ENCODE results near the gene IRF8.

DNA sequence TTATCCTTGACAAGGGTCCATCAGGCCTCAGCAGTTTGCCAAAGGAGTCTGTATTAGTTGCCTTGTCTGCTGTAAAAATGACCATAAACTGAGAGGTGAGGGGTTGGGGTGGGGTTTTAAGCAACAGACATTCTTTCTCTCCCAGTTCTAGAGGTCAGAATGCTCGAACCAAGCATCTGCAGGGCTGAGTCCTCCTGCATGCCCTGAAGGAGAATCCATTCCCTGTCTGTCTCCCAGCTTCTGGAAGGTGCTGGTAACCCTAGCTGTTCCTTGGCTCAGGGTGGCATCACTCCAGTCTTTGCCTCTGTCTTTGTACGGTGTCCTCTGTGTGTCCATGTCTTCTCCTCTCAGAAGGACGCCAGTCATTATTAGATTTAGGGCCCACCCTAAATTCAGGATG lies 17.5 kb upstream of the IRF8 start:
- TF ChIP-seq, protein P1, sequence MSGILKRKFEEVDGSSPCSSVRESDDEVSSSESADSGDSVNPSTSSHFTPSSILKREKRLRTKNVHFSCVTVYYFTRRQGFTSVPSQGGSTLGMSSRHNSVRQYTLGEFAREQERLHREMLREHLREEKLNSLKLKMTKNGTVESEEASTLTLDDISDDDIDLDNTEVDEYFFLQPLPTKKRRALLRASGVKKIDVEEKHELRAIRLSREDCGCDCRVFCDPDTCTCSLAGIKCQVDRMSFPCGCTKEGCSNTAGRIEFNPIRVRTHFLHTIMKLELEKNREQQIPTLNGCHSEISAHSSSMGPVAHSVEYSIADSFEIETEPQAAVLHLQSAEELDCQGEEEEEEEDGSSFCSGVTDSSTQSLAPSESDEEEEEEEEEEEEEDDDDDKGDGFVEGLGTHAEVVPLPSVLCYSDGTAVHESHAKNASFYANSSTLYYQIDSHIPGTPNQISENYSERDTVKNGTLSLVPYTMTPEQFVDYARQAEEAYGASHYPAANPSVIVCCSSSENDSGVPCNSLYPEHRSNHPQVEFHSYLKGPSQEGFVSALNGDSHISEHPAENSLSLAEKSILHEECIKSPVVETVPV (CRISPR knock-in tag; IDR thresholded peaks at IDR 0.05): no peak
- TF ChIP-seq ZFP3 (CRISPR knock-in tag; IDR thresholded peaks at IDR 0.05): no peak
- no peak for TF ChIP-seq TCF4 (CRISPR knock-in tag; IDR thresholded peaks at IDR 0.05; ENCODE audit: borderline replicate concordance)
- TF ChIP-seq RARB (CRISPR knock-in tag; IDR thresholded peaks at IDR 0.05): no peak
